22Rv1 (cell line): Measurements from ENCODE around the gene BCAS4.

ENCODE experiments used
- ZFX ChIP-seq: fragments of 450-650 bp; IDR thresholded peaks from 2 replicates; pipeline ENCODE4 v1.6.1; 2017; ENCODE audit warnings: antibody characterized with exemption, borderline replicate concordance
- TF ChIP-seq, protein P1 (sequence below): fragments of 450-650 bp; IDR thresholded peaks from 2 replicates; pipeline ENCODE4 v1.5.1; 2017; ENCODE audit warnings: mild to moderate bottlenecking

DNA sequence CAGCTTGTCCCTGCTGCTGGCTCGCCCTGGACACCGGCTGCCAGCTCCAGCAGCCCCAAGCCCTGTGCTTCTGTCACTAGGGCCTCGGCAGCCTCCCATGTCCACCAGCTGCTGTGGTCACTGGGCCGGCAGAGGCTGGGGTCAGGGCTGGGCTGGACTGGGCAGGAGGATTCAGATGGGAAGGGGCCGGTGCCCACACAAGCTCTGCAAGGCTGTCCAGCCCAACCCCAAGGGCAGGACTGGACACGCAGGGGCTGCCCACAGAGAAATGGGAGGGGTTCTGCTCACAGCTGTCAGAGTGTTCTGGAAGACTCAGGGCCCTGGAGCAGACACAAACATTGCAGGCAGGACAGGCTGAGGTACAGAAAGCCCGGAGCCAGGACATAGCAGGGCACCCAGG lies 70.7 kb downstream of the BCAS4 start:
- TF ChIP-seq, protein P1, sequence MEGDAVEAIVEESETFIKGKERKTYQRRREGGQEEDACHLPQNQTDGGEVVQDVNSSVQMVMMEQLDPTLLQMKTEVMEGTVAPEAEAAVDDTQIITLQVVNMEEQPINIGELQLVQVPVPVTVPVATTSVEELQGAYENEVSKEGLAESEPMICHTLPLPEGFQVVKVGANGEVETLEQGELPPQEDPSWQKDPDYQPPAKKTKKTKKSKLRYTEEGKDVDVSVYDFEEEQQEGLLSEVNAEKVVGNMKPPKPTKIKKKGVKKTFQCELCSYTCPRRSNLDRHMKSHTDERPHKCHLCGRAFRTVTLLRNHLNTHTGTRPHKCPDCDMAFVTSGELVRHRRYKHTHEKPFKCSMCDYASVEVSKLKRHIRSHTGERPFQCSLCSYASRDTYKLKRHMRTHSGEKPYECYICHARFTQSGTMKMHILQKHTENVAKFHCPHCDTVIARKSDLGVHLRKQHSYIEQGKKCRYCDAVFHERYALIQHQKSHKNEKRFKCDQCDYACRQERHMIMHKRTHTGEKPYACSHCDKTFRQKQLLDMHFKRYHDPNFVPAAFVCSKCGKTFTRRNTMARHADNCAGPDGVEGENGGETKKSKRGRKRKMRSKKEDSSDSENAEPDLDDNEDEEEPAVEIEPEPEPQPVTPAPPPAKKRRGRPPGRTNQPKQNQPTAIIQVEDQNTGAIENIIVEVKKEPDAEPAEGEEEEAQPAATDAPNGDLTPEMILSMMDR = no peak
- no peak for TF ChIP-seq ZFX
